Heart left ventricle (tissue), 16 donors: Measurements from ENCODE around the gene CD34. TPM values are rescaled to one million over a fixed set of nuclear protein-coding genes. Genes with fewer than 3 reads are reported as not detected.

Source experiments
- ATAC-seq, 4 donors: fragments of 200-7000 bp; cut with Tn5 transposase; one replicate each; pipeline ENCODE4 v1.9.1; 2020 to 2022; ENCODE audit warnings: moderate library complexity in 4 of 4, mild to moderate bottlenecking in 3 of 4, moderate number of reproducible peaks in 1 of 4
- DNase-seq, 5 donors: peaks; one replicate each; pipeline ENCODE4 v3.0.0-alpha.2; 2020
- H3K27ac ChIP-seq, 12 donors: fragments of 200-600 bp; sonication (generic) in 4 of 12; one replicate each; pipeline versions ENCODE4 v1.5.0 to v1.8.0; 2016 to 2022; ENCODE audit warnings: mild to moderate bottlenecking in 2 of 12
- H3K27me3 ChIP-seq, 9 donors: fragments of 200-600 bp; sonication (generic) in 2 of 9; one replicate each; pipeline versions ENCODE4 v1.5.1 to v1.8.0; 2016 to 2022; ENCODE audit warnings: mild to moderate bottlenecking in 3 of 9
- H3K36me3 ChIP-seq, 9 donors: fragments of 200-600 bp; sonication (generic) in 2 of 9; one replicate each; pipeline versions ENCODE4 v1.5.0 to v1.8.0; 2018 to 2022; ENCODE audit warnings: mild to moderate bottlenecking in 2 of 9
- H3K4me1 ChIP-seq, 12 donors: fragments of 200-600 bp; sonication (generic) in 4 of 12; one replicate each; pipeline versions ENCODE4 v1.5.0 to v1.8.0; 2016 to 2022; ENCODE audit warnings: mild to moderate bottlenecking in 3 of 12
- H3K4me3 ChIP-seq, 12 donors: fragments of 200-600 bp; sonication (generic) in 4 of 12; one replicate each; pipeline versions ENCODE4 v1.5.0 to v1.8.0; 2017 to 2022; ENCODE audit warnings: mild to moderate bottlenecking in 9 of 12, moderate library complexity in 4 of 12
- H3K9me3 ChIP-seq, 12 donors: fragments of 200-600 bp; sonication (generic) in 4 of 12; one replicate each; pipeline versions ENCODE4 v1.5.0 to v1.8.0; 2016 to 2022; ENCODE audit warnings: mild to moderate bottlenecking in 1 of 12
- POLR2A ChIP-seq, 2 donors: fragments of 450-650 bp; IDR thresholded peaks; one replicate each; pipeline ENCODE4 v1.6.1; 2017; ENCODE audit warnings: antibody characterized with exemption in 2 of 2, mild to moderate bottlenecking in 2 of 2, moderate library complexity in 2 of 2
- WGBS, 4 donors: extraction: QIAGEN DNeasy Blood & Tissue Kit in 2 of 4; methylation state at CpG; one replicate each; pipeline versions ENCODE4 v1.1.5 to v1.1.7; 2013 to 2018; 5-methylcytosine and 5-hydroxymethylcytosine counted together
- intact Hi-C, 10 donors: fragments of 100-400 bp; cut with DNase I; formaldehyde crosslinking; loops; one replicate each; pipeline versions ENCODE4 v1.11.1 to v1.14.2; 2022
- polyA plus RNA-seq, 2 donors: library from polyadenylated mRNA; stranded (reverse); fragments of 200-250 nt; gene quantifications; one replicate each; pipeline ENCODE4 v1.2.3, GENCODE V29; 2013
- total RNA-seq, 9 donors: library from RNA; depleted of rRNA in 2 of 9; stranded (reverse); fragments of >200 nt in 2 of 9; fragmentation: NEBNext Ultra II Directional in 3 of 9; extraction: Animal tissue kit (Norgen Biotek cat#: 25700) in 3 of 9; gene quantifications; one replicate each; pipeline versions ENCODE4 v1.1.0 to v1.2.4, GENCODE V29; 2016 to 2023
- TF ChIP-seq, protein P1 (sequence below), 12 donors: fragments of 200-600 bp; sonication (generic) in 4 of 12; IDR thresholded peaks; one replicate each; pipeline versions ENCODE4 v1.5.0 to v1.8.0; 2018 to 2022; ENCODE audit warnings: antibody characterized with exemption in 12 of 12, mild to moderate bottlenecking in 5 of 12
- donor health status: ischemic (EF 13 %, LVEDD 7.1; RV severe dilation, severe dysfunction).
- donor health status: healthy with polysubstance abuse.
- donor health status: DM: no; HTN: yes; CAD: no.
- donor health status: DM: no; HTN: no; CAD: no.
- donor health status: ischemic (EF 25% LVEDD 6.9; RV normal size, moderate dysfunction).
- donor health status: ischemic (EF 25% LVEDD 5.7; RV mildly dilated, moderate dysfunction).
- donor health status: healthy.
- donor health status: DM: yes; HTN: yes; CAD: no.
- donor health status: ischemic (EF 35%, LVEDD 5.7; RV mildly dilated, moderate dysfunction).
- donor health status: nonischemic (EF 11% LVEDD 7.7; RV severe dilation, severe dysfunction).
- donor health status: DM: yes; HTN: yes; CAD: no.
- donor health status: PGD.
- donor health status: ischemic (EF 29% LVEDD 5.4; RV normal size, mild dysfunction).
- donor health status: nonischemic (EF 23%, LVEDD 6.1; RV moderate dilation, normal function).

The CD34 gene
- total and polyA plus RNA-seq, 11 donors, result 37.4 to 103 (median 63.0) TPM

DNA sequence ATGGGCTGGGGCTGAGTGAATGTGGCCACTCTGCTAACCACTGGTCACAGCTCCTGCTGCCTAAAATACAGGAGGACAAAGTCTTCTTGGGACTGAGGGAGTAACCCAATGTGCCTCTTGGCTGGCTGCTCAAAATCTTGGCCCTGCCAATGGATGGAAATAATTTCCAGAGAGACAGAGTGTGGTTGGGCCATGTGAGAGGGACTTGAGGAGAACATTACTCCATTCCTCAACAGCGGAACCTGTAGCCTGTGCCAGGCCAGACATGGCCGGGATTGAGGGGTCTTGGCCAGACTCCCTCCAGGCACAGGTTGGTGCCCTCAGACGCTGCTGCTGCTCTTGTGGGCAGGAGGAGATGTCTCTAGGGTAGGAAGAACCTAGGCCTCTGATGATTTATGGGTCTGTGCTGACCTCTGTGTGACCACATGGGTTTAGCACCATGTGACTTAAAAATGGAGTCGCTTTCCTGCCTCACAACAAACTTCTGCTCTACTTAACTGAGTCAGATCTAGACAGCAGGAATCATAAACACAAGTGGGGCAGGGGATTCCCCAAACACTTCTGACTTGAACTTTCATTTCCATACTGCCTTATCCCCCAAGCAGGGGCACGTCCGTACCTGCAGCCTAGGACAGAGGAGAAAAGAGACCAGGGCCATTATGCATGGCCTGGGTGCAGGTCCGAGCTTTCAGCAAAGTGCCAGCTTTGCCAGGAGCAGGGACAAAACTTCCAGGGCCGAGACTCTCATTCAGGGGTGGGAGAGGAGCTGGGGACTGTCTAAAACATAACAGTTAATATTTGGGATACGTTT is 79.2 kb downstream of the CD34 start:
- Histone ChIP-seq H3K27me3 (no peaks in the 10 kb centered on the region), H3K4me3 (no peak overlapping the region), H3K27ac (peak overlapping the region; percentile 74 to 98 (median 83)), H3K4me1 (peaks cover 11 to 98% (median 84%) of the 10 kb centered on the region in 12 donors), H3K9me3 (no peaks in the 10 kb centered on the region), H3K36me3 (peaks cover 0 to 7% (median 0%) of the 10 kb centered on the region in 9 donors)
- DNase-seq (no peak), ATAC-seq (peak; percentile 13 to 52 (median 48))
- TF ChIP-seq, protein P1, sequence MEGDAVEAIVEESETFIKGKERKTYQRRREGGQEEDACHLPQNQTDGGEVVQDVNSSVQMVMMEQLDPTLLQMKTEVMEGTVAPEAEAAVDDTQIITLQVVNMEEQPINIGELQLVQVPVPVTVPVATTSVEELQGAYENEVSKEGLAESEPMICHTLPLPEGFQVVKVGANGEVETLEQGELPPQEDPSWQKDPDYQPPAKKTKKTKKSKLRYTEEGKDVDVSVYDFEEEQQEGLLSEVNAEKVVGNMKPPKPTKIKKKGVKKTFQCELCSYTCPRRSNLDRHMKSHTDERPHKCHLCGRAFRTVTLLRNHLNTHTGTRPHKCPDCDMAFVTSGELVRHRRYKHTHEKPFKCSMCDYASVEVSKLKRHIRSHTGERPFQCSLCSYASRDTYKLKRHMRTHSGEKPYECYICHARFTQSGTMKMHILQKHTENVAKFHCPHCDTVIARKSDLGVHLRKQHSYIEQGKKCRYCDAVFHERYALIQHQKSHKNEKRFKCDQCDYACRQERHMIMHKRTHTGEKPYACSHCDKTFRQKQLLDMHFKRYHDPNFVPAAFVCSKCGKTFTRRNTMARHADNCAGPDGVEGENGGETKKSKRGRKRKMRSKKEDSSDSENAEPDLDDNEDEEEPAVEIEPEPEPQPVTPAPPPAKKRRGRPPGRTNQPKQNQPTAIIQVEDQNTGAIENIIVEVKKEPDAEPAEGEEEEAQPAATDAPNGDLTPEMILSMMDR (IDR thresholded peaks at IDR 0.05), result no peak
- no peak for TF ChIP-seq POLR2A (IDR thresholded peaks at IDR 0.05)
- intact Hi-C loops, result loop anchor here in 2 of 10 donors (5.0 kb wide), 1 partner anchor 131 kb away; no protein-coding TSS in a partner anchor
- 61 to 89% (median 77%) methylated on average over 7 to 9 of the region's 9 CpGs for WGBS, 4 donors

Other genes with a start within 250 kb of the CD34 start
- gene CD46, start 159.1 kb downstream of the CD34 start, total RNA-seq, result 100 to 1,000 TPM in 5 of 9 donors, 10 to 100 TPM in 4; 67.7 to 133 (median 101) TPM
- gene CD46, start 159.1 kb downstream of the CD34 start, polyA plus RNA-seq, result 10 to 100 TPM; 40.6 to 68.0 TPM